Breast epithelium (tissue), 3 donors: Measurements from ENCODE around the gene PLXNA4.

Source experiments
- POLR2A ChIP-seq: fragments of 450-650 bp; IDR thresholded peaks from one replicate; pipeline ENCODE4 v1.6.1; 2016; ENCODE audit warnings: antibody characterized with exemption, mild to moderate bottlenecking, moderate library complexity
- POLR2AphosphoS5 ChIP-seq, 3 donors: sonication (generic); formaldehyde crosslinking; IDR thresholded peaks; one replicate each; pipeline ENCODE4 v1.6.1; 2017; ENCODE audit warnings: antibody characterized with exemption in 3 of 3
- TF ChIP-seq, protein P1 (sequence below), 3 donors: fragments of 450-650 bp; IDR thresholded peaks; one replicate each; pipeline ENCODE4 v1.5.1; 2016 to 2017; ENCODE audit warnings: antibody characterized with exemption in 3 of 3, mild to moderate bottlenecking in 3 of 3, moderate library complexity in 3 of 3

DNA sequence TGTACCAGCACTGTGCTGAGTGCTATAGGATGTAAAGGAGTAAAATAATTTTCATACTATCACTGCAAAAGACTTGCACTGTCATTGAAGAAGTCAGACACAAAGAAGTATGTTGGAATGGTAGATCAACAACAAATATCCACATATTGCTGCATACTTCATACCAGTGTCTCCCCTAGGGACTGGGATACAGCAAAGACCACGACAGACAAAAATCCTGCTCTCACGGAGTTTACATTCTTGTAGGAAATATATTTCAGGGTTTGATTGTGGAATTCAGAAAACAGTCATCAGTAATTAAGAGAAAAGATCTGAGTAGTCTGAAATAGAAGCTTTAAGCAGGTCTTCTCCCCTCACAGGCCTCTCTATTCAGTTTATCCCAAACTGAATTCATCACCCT lies 49.4 kb upstream of the PLXNA4 start:
- TF ChIP-seq POLR2A = no peak
- TF ChIP-seq, protein P1, sequence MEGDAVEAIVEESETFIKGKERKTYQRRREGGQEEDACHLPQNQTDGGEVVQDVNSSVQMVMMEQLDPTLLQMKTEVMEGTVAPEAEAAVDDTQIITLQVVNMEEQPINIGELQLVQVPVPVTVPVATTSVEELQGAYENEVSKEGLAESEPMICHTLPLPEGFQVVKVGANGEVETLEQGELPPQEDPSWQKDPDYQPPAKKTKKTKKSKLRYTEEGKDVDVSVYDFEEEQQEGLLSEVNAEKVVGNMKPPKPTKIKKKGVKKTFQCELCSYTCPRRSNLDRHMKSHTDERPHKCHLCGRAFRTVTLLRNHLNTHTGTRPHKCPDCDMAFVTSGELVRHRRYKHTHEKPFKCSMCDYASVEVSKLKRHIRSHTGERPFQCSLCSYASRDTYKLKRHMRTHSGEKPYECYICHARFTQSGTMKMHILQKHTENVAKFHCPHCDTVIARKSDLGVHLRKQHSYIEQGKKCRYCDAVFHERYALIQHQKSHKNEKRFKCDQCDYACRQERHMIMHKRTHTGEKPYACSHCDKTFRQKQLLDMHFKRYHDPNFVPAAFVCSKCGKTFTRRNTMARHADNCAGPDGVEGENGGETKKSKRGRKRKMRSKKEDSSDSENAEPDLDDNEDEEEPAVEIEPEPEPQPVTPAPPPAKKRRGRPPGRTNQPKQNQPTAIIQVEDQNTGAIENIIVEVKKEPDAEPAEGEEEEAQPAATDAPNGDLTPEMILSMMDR (IDR thresholded peaks at IDR 0.05) = no peak
- no peak for TF ChIP-seq POLR2AphosphoS5 (IDR thresholded peaks at IDR 0.05)
